ENCODE measurements around the gene SMAD6. TPM values are rescaled to one million over a fixed set of nuclear protein-coding genes. Genes with fewer than 3 reads are reported as not detected.

SMAD6 gene
- total RNA-seq, 1 donor from 2014 or later = 50.5 TPM

- no peak for DNase-seq (ENCODE audit: low spot score)
These were observed 1.5 kb downstream of the SMAD6 start for GRCh38 chr15:66703540-66703941.

GRCh38 chr15:66704019-66704802, 2.2 kb downstream of the SMAD6 start:
- DNase-seq (ENCODE audit: low spot score) = no peak

- no peak for DNase-seq (ENCODE audit: low spot score)
These were observed 2.7 kb downstream of the SMAD6 start for GRCh38 chr15:66704803-66705153.

- DNase-seq (ENCODE audit: low spot score) = no peak
These were observed 3.5 kb downstream of the SMAD6 start for GRCh38 chr15:66705277-66706146.

DNA sequence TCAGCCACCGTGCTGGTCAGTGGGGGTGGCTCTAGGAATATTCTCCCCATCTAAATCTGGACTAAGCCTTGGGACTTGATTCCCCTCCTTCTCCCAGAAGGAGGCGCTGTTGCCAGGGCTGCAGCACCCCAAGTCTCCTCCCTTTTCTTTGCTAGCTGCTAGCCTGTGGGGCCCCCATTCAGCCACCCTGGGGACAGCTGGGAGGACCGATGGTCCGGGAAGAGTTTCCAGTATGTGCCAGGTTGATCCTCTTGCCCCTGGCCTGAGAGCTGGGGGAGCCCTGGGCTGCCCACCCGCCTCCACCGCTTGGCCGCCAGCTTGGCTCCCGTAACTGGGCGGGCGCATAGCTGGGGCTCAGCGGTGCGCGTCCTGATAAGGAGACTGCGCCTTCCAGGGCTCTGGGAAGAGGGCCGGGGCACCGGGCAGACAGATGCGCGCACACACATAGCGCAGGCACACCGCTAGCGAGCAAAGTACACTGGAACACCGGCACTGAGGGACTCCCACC, 4.2 kb downstream of the SMAD6 start:
- DNase-seq (ENCODE audit: low spot score) = no peak

- DNase-seq (ENCODE audit: low spot score) = no peak
These were observed 4.8 kb downstream of the SMAD6 start for GRCh38 chr15:66706840-66707239.

- peak; percentile 48 for DNase-seq (ENCODE audit: low spot score)
These were observed 5.5 kb downstream of the SMAD6 start for GRCh38 chr15:66707310-66708082.

GRCh38 chr15:66708389-66708788, 6.4 kb downstream of the SMAD6 start:
- DNase-seq (ENCODE audit: low spot score) = no peak

DNA sequence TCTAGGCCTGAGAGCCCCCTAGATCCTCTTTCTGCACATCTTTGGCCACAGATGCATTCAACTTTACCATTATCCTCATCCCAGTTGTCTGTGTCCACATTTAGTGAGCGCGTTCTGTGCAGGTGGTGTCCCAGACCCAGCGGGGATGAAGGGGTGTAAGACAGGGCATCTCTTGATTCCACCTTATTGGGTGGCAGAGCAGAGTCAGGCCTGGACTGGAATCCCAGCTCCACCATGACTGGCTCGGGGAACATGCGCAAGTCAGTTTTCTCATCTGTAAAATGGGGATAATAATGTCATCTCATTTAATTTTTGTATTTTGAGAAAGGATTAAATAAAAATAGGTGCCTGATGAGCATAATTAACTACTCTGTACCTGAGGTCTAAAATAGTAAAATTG, 7.8 kb downstream of the SMAD6 start:
- no peak for DNase-seq (ENCODE audit: low spot score)

DNA sequence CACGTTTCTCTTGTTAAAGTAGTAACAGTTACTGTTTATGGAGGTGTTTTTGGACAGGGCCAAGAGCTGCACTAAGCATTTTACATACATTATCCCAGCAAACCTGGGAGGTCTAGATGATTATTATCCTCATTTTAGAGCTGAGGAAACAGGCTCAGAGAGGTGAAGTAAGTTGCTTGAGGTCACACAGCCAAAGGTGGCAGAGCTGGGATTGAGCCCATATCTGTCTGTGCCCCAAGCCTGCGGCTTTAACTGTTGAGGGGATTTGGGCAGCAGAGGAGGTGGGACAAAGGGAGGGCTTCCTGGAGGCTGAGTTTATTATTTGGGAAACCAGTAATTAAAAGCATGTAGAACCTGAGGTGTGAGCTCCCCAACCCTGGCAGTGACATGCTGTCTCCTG, 9.2 kb downstream of the SMAD6 start:
- no peak for DNase-seq (ENCODE audit: low spot score)

DNA sequence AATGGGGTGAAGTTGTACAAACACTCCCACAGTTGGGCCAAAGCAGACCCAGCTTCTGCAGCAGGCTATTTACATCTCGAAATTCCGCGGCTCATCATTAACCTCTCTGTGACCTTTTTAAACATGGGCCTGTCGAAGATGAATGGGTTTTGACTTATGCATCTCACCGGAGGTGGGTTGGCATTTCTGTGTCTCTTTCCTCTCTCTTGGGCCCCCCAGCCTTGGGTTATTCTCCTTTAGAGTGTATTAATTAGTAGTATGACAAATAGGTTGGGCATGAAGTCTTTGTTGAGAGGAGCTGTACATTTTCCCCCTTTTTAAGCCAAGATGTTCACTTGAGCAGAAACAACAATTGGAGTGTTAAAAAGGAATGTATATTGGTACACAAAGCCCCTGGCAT, 9.8 kb downstream of the SMAD6 start:
- DNase-seq (ENCODE audit: low spot score) = no peak

GRCh38 chr15:66713843-66714508, 11.9 kb downstream of the SMAD6 start:
- no peak for DNase-seq (ENCODE audit: low spot score)

- DNase-seq (ENCODE audit: low spot score) = peak; percentile 40
These were observed 12.5 kb downstream of the SMAD6 start for GRCh38 chr15:66714543-66714981.

- DNase-seq (ENCODE audit: low spot score) = no peak
These were observed 13.2 kb downstream of the SMAD6 start for GRCh38 chr15:66715181-66715624.

- no peak for DNase-seq (ENCODE audit: low spot score)
These were observed 14.0 kb downstream of the SMAD6 start for GRCh38 chr15:66715720-66716655.

GRCh38 chr15:66716656-66717020, 14.6 kb downstream of the SMAD6 start:
- no peak for DNase-seq (ENCODE audit: low spot score)

- DNase-seq (ENCODE audit: low spot score) = no peak
These were observed 16.4 kb downstream of the SMAD6 start for GRCh38 chr15:66718220-66718988.

DNA sequence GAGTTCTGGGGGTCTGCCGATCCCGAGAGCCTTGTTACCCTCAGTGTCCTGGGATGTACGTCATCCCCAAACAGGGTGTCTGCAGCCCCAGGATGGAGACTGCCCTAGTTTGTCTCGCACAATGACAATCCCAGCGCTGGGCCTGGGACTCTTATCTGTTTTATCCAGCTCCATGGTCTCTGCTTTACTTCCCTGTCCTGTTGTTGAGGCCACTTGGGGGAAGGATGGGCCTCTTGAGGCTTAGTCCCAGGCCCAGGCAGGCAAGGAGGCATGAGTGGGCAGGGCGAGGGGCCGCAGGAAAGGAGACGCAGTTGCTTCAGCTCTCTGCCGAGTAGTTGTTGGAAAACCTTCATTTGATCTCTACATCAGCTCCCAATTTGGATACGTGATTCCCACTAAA, 17.4 kb downstream of the SMAD6 start:
- DNase-seq (ENCODE audit: low spot score) = no peak

- no peak for DNase-seq (ENCODE audit: low spot score)
These were observed 18.4 kb downstream of the SMAD6 start for GRCh38 chr15:66720206-66721010.

Data from mucosa of gallbladder (tissue), 1 donor.